HG02678 (cell line): ENCODE data around the gene OXSR1.
"Not testable (repeated sequence)": the region's sequence is repeated elsewhere in the genome, so short reads cannot be mapped to it uniquely, and the experiment has no call there.

ENCODE experiments used
- ATAC-seq: cut with Tn5 transposase; IDR thresholded peaks from one replicate; pipeline ENCODE4 v1.9.1; 2021; ENCODE audit warnings: mild to moderate bottlenecking, moderate library complexity; ENCODE audit not compliant: unreplicated experiment

The OXSR1 gene

DNA sequence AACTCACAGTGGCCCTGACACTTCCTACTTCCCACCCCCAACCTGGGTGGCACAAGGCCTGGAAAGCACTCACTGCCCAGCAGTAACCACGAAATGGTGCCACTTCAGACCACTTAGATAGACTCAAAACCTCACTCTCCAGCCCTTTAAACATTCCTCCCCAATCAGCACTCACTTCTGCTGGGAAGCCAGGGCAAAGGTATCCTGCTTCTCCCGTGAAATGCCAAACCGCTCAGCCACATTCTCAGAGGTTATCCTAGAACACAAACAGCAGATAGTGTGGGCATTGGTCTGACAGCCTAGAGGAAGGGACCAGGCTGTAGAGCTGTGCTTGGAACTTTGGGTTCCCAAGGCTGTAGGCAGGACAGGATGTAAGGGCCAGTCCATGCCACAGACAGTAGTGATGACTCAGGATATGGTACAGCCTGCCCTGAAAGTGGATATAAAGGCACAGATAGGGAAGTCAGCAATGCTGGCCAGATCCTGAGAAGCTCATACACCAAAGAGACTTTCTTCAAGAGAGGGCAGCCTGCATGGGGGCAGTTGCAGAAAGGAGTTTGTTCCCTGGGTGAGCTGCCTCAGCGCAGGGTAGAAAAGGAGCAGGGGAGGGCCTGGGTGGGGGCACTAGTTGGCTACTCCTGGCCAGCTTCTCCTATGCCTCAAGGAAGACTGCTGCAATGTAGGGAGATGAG, 37.6 kb upstream of the OXSR1 start:
- no peak for ATAC-seq

- ATAC-seq, result no peak
These were observed 37.1 kb upstream of the OXSR1 start for GRCh38 chr3:38128303-38128655.

DNA sequence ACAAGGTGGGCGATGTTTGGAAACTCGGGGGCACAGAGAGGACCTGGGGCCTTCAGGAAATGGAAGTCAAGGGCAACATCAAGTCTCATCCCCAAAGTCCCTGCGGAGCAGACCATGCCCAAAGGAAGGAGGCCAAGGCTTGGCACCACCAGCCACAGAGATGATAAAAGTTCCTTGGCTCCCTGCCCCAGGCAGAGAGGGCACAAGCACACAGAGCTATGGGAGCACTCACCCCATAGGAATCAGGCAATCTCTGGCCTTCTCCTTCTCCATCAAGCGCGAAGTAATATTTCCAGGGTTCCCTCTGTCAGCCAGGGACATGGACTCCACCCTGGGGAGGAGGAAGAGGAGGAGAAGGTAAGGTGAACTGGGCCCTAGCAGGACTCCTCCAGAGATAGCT, 36.3 kb upstream of the OXSR1 start:
- no peak for ATAC-seq

DNA sequence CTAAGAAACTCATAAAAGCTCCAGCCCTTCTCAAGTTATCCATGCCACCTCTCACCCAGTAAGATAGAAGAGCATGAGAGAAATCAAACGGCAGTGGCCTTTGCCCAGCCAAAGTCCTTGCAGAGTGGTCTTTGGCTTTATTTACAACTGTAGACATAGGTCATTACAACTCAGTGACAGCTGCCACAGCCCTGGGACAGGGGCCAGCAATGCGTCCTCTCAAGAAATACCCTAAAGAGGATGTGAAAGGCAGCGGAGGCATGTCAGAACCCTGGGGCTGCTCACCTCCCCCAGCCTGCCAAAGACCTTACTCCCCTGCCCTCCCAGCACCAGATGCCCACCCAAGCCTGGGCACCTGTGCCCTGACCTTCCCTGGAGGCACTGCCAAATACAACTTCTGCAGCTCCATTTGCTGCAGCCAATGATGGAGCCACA, 34.7 kb upstream of the OXSR1 start:
- no peak for ATAC-seq

DNA sequence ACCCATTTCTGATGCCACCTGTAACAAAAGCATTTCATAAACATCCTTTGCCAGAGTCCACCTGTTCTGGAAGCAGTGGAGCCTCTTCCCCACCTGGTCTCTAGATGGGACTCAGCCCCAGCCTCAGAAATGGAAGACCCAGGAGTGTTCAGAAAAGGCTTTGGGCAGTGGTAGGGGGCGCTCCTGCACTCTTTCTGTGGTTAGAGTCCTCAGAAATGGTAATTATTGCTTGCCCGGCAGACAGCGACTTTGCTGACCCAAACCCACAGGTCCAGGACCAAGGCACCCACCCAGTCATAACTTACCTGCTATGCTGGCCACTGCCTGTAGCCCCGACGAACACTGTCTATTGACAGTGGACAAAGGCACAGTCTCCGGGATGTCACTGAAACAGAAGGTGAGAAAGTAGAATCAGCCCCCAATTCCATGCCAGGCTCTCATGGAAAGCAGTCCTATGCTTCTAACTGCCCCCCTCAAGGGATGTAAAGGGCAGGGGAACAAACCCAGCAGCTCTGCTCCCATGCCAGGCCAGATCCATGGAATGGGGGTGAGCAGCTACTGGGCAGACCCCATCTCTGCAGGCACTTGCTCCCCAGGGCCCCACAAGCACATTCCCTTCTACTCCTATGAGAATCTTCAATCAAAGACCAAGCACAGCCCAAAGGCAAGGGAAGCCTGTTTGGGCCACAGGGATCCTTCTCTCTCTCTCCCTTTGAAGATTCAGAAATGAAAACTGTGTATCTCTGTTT, 33.5 kb upstream of the OXSR1 start:
- no peak for ATAC-seq

DNA sequence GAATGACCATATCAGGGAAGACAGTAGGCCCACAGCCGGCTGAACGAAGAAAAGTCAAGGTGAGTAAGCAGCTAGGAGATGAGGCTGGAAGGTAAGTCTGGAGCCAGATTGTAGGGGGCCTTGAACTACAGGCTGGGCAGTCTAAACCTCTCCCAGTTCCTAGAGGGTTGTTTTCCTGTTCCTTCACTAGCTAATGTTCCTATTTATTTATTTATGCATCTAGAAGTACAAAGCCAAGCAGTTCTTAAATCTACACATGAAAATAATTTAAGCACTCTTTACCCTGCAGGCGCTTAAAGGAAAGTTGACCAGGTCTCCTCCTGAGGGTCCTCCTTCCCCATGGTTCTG, 32.2 kb upstream of the OXSR1 start:
- no peak for ATAC-seq

DNA sequence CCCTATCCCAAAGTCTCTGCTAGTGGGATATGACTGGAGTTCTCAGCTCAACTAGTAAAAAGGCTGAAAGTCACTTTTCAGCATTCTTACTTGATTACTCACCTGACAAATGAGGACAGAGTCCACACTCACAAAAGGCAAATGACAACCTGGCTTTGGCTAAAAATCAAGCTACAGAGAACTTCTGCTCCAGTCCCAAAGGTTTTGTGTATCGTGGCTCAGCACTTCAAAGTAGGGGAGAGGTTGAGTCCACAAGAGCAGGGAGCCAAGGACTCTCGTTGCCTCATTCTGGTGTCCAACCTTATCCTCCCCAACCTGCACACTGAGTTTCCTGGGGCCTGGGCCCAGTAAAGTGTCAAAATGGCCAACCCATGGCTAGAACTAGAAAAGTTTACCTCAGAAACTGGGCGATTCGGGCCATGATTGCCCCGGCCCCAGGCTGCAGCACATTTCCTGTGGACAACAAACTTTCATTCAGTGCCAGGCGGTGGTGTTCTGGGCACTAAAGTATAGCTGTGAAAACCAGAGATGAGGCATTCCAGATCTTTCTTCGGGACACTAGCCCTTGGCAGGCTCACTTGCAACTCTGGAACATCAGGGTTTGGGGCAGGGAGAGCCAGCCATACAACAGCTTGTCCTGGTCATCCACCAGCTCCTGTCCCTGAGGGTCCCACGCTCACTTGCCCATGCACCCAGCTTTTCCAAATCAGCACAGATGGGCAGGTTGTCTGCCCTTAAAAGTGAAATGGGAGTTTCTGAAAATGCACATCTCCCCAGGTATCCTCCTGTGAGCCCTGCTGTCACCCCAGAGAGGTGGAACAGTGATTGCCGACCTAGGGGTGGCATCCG, 31.6 kb upstream of the OXSR1 start:
- ATAC-seq, result no peak

GRCh38 chr3:38134517-38135143, 30.7 kb upstream of the OXSR1 start:
- not testable (repeated sequence) for ATAC-seq

- not testable (repeated sequence) for ATAC-seq
These were observed 29.6 kb upstream of the OXSR1 start for GRCh38 chr3:38135621-38136277.

DNA sequence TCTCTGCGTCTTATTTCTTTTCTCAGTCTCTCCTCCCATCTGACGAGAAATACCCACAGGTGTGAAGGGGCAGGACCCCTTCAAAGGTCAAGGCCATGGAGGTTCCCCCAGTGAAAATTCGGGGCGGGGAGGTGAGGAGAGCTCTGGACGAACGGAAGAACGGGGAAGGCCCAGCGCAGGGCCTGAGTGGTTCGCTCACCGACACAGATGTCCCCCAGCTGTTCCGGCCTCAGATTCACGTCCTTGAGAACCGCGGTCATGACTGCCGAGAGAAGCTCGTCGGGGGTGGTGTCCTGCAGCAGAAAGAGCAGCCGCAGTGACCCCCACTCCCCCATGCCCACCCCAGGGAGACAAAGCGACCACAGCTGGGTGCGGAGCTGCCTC, 29.0 kb upstream of the OXSR1 start:
- no peak for ATAC-seq

DNA sequence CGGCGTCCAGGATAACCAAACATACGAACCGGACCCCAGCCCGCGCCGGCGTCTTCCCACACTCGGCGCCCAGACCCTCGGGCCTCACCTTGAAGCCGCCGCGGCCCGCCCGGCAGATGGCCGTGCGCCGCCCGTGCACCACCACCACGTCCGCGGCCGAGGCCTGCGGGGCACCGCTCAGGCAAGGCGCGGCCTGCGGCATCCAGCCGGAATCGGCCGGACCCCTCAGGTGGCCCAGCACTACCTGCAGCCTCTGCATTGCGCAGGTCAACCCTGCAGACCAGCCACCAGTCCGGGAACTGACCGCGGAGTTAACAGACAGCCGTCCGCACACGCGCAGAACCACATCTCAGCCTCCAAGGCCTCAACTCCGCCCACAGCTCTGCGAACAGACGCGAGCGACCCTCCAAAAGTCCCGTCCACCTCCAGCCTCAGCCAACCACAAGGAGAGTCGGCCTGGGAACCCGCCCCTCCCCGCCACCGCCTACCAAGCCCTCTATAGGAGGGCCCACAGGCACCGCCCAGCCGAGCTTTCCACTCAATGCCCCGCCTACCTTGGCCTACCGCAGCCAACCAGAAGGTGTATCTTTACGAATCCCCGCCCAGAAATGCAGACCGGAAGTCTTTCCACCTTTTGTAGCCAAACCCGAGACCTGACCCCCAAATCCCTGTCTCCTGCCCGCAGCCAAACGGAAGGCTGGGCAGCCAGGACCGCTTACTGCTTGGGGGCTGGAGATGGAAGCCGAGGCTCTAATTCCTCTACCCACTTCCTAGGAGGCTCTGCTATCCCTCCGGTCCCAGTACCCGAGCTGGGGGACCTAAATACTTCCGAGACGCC, 28.3 kb upstream of the OXSR1 start, which contains the start of gene ACAA1:
Gene ACAA1, minus strand, starts transcription at position 351 of the 838 bp plus-strand sequence. Its CDS starts 92 bp downstream, at position 259.
- peak; percentile 89 for ATAC-seq

DNA sequence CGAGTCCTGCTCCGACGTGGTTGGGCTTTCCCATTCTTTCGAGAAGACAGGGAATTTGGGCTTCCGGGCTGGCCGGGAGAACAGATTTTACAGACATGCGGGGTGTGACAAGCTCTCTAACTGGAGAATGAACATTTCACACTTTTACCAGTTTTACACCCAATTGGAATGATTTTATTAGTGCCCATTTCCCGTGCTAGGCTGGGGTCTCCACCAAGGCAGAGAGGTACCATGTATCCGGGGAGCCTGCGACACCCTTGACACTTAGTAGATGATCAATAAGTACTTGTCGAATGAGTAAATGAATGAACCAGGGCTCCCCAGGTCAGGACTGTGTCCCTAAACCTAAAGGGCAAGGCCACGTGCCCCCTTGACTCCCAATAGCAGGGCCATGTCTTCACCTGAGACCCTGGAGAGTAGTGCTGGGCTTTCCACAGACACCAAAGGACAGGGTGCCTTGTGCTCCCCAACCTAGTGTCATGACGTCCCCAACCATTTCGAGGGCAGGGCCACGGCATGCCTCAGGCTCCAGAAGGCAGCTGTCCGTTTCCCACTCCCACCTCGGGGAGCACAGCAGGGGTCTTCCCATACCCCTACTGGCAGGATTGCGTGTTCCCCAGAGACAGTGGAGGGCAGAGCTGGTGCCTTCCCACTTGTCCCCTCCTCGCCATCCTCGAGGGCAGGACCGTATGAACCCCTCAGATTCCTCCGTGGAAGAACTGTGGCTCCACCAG, 27.6 kb upstream of the OXSR1 start:
- ATAC-seq, result no peak

DNA sequence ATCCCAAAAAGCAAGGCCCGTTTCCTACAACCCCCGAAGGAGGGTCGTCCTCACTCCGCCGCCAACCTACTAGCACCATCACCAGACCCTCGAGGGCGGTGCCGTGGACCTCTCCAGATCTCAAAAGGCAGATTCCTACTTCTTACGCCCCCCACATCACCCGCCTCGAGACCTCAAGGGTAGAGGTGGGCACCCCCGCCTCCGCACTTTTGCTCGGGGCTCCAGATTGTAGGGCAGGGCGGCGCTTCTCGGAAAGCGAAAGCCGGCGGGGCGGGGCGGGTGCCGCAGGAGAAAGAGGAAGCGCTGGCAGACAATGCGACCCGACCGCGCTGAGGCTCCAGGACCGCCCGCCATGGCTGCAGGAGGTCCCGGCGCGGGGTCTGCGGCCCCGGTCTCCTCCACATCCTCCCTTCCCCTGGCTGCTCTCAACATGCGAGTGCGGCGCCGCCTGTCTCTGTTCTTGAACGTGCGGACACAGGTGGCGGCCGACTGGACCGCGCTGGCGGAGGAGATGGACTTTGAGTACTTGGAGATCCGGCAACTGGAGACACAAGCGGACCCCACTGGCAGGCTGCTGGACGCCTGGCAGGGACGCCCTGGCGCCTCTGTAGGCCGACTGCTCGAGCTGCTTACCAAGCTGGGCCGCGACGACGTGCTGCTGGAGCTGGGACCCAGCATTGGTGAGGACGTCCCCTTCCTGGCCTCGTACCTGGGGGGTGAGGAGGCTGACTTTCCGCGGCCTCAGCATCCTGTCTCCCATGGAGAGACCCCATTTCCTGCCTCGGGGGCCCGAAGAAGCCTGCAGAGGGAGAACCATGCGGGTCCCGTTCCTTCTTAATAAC, 26.8 kb upstream of the OXSR1 start, which contains the start of gene MYD88:
Gene MYD88, plus strand, starts transcription at position 313 of the 842 bp plus-strand sequence. Its CDS starts 40 bp downstream, at position 353.
- peak; percentile 41 for ATAC-seq

DNA sequence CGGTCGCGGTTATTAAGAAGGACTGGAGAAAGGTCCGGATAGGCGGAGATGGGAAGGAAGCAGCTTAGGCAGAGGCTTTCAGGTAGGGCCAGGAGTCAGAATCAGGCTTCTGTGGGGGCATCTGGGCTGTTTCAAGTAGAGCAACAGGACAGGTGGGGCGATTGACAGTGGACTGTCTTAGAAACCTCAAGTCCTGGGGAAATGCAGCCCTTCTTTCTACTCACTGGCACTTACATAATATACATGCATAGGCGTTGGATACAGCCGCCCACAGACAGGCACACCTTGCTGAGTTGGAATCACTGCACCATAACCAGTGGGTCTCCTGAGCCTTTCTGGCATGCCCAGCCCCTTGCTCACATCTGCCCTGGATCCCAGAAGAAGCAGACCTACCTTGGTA, 26.1 kb upstream of the OXSR1 start:
- no peak for ATAC-seq

DNA sequence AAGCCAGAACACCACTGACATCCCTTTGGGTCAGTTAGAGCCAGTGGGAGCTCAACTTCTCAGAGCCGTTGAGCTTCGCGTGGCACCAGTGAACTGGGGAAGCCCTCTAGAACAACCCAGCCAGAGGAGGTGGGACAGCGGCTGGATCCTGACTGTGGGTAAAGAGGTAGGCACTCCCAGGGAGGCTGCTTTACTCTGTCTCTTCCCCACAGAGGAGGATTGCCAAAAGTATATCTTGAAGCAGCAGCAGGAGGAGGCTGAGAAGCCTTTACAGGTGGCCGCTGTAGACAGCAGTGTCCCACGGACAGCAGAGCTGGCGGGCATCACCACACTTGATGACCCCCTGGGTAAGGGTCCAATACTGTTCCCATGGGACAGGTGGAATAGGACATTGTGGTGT, 25.7 kb upstream of the OXSR1 start:
- ATAC-seq, result no peak

GRCh38 chr3:38140326-38141172, 24.8 kb upstream of the OXSR1 start:
- no peak for ATAC-seq
